Fibroblast of lung (primary cell): ENCODE measurements around the gene PIMREG. TPM values are rescaled to one million over a fixed set of nuclear protein-coding genes. Genes with fewer than 3 reads are reported as not detected.

ENCODE experiments used
- DNase-seq, 2 donors: peaks; one replicate each; pipeline versions ENCODE4 v3.0.0 to v3.0.0-alpha.2; 2010; ENCODE audit warnings: low read depth in 2 of 2
- H2AFZ ChIP-seq: 2 replicates; pipeline ENCODE4 v1.5.1; 2012; ENCODE audit warnings: low read length, control low read depth, inconsistent platforms
- H3K27ac ChIP-seq: 2 replicates; pipeline ENCODE4 v1.5.1; 2011; ENCODE audit warnings: low read length, control low read depth; ENCODE audit not compliant: insufficient read depth
- H3K27me3 ChIP-seq: 2 replicates; pipeline ENCODE4 v1.5.1; 2011; ENCODE audit warnings: mild to moderate bottlenecking, low read length; ENCODE audit not compliant: control insufficient read depth, insufficient read depth
- H3K36me3 ChIP-seq: 2 replicates; pipeline ENCODE4 v1.5.1; 2011; ENCODE audit warnings: low read length; ENCODE audit not compliant: control insufficient read depth, insufficient read depth
- H3K4me1 ChIP-seq: 2 replicates; pipeline ENCODE4 v1.5.1; 2011; ENCODE audit warnings: low read length; ENCODE audit not compliant: control insufficient read depth, insufficient read depth; ENCODE audit errors: extremely low read depth
- H3K4me2 ChIP-seq: 2 replicates; pipeline ENCODE4 v1.5.1; 2011; ENCODE audit warnings: low read length, control low read depth; ENCODE audit not compliant: insufficient read depth; ENCODE audit errors: extremely low read depth
- H3K4me3 ChIP-seq, 4 experiments: fragments of 200-600 bp in 1 of 4; sonication (generic) in 1 of 4; replicated peaks in 1 of 4; 2 replicates each; pipeline ENCODE4 v1.5.1; 2011 to 2016; ENCODE audit warnings: low read length in 4 of 4, low read depth in 3 of 4, mild to moderate bottlenecking in 3 of 4, control low read depth in 2 of 4, inconsistent platforms in 1 of 4, mixed read lengths in 1 of 4; ENCODE audit not compliant: insufficient read depth in 1 of 4; ENCODE audit errors: control extremely low read depth in 1 of 4
- H3K79me2 ChIP-seq: 2 replicates; pipeline ENCODE4 v1.5.1; 2012; ENCODE audit warnings: mild to moderate bottlenecking, low read length, inconsistent platforms; ENCODE audit not compliant: control insufficient read depth, insufficient read depth
- H3K9ac ChIP-seq: 2 replicates; pipeline ENCODE4 v1.5.1; 2011; ENCODE audit warnings: mild to moderate bottlenecking, low read length, control low read depth; ENCODE audit not compliant: insufficient read depth
- H3K9me3 ChIP-seq: 2 replicates; pipeline ENCODE4 v1.5.1; 2012; ENCODE audit warnings: low read depth, low read length; ENCODE audit not compliant: control insufficient read depth, insufficient read depth
- H4K20me1 ChIP-seq: 2 replicates; pipeline ENCODE4 v1.5.1; 2011; ENCODE audit warnings: low read length; ENCODE audit not compliant: control insufficient read depth, insufficient read depth; ENCODE audit errors: extremely low read depth
- EZH2 ChIP-seq: IDR thresholded peaks from 2 replicates; pipeline ENCODE4 v1.5.1; 2012; ENCODE audit warnings: low read length, control low read depth, mild to moderate bottlenecking; ENCODE audit errors: missing control alignments
- polyA plus RNA-seq, 2 donors: library from polyadenylated mRNA; depleted of rRNA in 1 of 2; stranded (reverse) in 1 of 2; unstranded in 1 of 2; fragments of >200 nt; gene quantifications; 2 replicates each; pipeline ENCODE4 v1.2.1, GENCODE V29; 2011 to 2012; ENCODE audit warnings: missing spikeins in 1 of 2
- total RNA-seq: library from RNA; depleted of rRNA; stranded (reverse); fragments of >200 nt; gene quantifications from 2 replicates; pipeline ENCODE4 v1.2.1, GENCODE V29; 2014
- TF ChIP-seq, protein P1 (sequence below), 2 donors: IDR thresholded peaks in 1 of 2; conservative IDR thresholded peaks in 1 of 2; 1 replicate in 1 of 2; 2 replicates in 1 of 2; pipeline ENCODE4 v1.5.1; 2011 to 2012; ENCODE audit warnings: low read length in 2 of 2, control low read depth in 1 of 2, inconsistent platforms in 1 of 2, low read depth in 1 of 2, mild to moderate bottlenecking in 1 of 2

PIMREG gene
- total and polyA plus RNA-seq, 2 donors (not counting 1 experiment from before 2014, with no cell fraction given) = 6.5 to 10.6 TPM

DNA sequence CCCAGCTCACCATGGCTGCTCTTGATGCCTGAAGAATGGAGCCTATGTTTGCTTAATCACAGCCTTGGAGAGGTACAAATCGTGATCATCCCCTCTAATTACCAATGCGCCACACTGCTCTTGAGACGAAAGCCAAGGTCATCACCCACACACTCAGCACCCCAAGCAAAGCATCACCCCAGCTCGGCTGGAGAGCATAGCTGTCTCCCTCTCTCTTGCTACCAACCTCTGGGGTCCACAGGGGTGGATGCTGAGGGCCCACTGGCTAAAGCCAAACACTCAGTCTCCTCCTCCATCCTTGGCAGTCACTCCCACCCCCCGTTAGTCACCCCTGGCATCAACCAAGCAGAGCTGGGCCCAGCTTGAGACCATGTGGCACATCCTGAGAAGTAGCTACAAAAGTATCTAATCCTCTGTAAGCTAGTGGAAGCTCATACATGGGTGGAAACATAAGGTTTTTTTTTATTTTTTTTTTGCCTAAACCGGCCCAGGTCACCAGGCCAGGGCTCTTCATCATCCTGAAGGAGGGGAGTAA is 44.8 kb downstream of the PIMREG start:
- no peak overlapping the region for H3K4me2 ChIP-seq
- peaks cover 3% of the 10 kb centered on the region for H3K27me3 ChIP-seq
- no peaks in the 10 kb centered on the region for H3K36me3 ChIP-seq
- no peak for DNase-seq
- H3K4me3 ChIP-seq = no peak overlapping the region
- no peak overlapping the region for H2AFZ ChIP-seq
- no peaks in the 10 kb centered on the region for H3K79me2 ChIP-seq
- no peak overlapping the region for H3K9ac ChIP-seq
- H4K20me1 ChIP-seq = no peaks in the 10 kb centered on the region
- no peaks in the 10 kb centered on the region for H3K9me3 ChIP-seq
- TF ChIP-seq EZH2 = no peak
- TF ChIP-seq, protein P1, sequence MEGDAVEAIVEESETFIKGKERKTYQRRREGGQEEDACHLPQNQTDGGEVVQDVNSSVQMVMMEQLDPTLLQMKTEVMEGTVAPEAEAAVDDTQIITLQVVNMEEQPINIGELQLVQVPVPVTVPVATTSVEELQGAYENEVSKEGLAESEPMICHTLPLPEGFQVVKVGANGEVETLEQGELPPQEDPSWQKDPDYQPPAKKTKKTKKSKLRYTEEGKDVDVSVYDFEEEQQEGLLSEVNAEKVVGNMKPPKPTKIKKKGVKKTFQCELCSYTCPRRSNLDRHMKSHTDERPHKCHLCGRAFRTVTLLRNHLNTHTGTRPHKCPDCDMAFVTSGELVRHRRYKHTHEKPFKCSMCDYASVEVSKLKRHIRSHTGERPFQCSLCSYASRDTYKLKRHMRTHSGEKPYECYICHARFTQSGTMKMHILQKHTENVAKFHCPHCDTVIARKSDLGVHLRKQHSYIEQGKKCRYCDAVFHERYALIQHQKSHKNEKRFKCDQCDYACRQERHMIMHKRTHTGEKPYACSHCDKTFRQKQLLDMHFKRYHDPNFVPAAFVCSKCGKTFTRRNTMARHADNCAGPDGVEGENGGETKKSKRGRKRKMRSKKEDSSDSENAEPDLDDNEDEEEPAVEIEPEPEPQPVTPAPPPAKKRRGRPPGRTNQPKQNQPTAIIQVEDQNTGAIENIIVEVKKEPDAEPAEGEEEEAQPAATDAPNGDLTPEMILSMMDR (conservative IDR thresholded peaks at IDR 0.05 in 1 of 2, IDR thresholded peaks at IDR 0.05 in 1 of 2; ENCODE audit: low read depth in 1 of 2, low read length in 2 of 2) = no peak
- no peaks in the 10 kb centered on the region for H3K4me1 ChIP-seq
- no peak overlapping the region for H3K27ac ChIP-seq

DNA sequence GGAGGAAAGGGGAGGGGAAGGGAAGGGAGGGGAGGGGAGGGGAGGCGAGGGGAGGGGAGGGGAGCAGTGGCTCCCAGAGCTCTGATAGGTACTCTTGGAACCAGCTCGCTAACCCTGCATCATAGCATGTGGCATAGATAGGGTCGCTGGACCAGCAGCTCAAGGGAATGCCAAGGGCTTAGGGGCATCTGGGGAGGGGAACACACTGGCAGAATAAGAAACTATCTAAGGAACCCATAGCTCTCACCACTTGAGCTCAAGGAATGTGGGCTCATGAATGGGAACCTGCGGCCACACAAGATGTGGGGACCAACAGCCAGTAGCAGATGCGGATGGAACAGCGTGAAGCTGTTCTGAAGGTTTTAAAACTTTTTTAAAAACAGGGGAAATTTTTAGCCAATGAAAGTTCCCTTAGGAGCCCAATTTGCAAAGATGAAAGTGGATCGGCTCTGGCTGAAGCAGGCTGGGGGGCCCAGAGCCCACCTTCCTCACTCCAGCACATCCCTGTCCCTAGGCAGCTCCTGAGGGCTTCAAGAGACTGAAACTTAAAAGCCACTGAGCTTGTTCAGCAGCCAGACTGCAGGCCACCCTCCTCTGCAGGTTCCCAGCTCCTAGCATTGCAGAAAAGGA is 46.9 kb downstream of the PIMREG start:
- DNase-seq = no peak
- no peak overlapping the region for H3K4me2 ChIP-seq
- TF ChIP-seq EZH2 = no peak
- TF ChIP-seq, protein P1 (conservative IDR thresholded peaks at IDR 0.05 in 1 of 2, IDR thresholded peaks at IDR 0.05 in 1 of 2; ENCODE audit: low read depth in 1 of 2, low read length in 2 of 2) = no peak
- H4K20me1 ChIP-seq = no peaks in the 10 kb centered on the region
- no peaks in the 10 kb centered on the region for H3K9me3 ChIP-seq
- H3K4me3 ChIP-seq = no peak overlapping the region
- H3K9ac ChIP-seq = no peak overlapping the region
- H2AFZ ChIP-seq = no peak overlapping the region
- H3K4me1 ChIP-seq = no peaks in the 10 kb centered on the region
- H3K27me3 ChIP-seq = peaks cover 10% of the 10 kb centered on the region
- no peaks in the 10 kb centered on the region for H3K79me2 ChIP-seq
- H3K27ac ChIP-seq = no peak overlapping the region
- H3K36me3 ChIP-seq = no peaks in the 10 kb centered on the region

DNA sequence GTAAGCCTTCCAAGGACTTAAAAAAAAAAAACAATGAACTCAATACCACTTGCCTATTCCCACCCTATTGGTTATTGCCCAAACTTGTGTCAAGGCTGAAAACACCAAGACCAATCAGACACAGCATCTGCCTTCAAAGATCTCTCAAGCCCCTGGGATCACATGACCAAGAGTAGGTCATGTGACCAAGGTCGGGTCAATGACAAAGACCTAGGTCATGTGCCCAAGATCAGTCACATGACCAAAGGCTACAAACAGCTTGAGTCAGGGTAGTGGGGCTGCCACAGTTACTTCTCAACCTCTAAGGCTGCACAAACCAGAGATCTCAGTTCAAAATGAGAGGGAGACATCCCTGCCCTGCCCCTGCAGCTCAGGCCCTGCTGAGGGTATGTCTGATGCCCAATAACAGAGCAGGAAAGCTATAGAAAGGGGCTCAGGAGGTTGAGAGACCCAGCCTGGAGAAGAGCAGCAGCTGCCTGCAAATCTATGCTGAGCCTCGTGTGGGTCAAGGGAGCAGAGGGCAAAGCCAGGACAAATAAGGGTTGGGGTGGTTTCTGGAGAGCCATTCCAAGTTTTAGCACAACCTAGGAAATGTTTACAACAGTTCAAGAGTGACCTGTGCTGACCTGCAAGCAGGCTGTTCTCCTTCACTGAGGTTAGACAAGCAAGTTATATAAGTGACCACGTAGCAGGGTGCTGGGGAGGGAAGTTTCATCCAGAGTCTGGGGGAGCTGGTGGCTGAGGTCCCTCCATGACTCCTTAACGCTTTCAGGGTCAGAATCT is 48.8 kb downstream of the PIMREG start:
- TF ChIP-seq, protein P1 (conservative IDR thresholded peaks at IDR 0.05 in 1 of 2, IDR thresholded peaks at IDR 0.05 in 1 of 2; ENCODE audit: low read depth in 1 of 2, low read length in 2 of 2) = no peak
- TF ChIP-seq EZH2 = no peak
- H3K4me3 ChIP-seq = no peak overlapping the region
- H3K4me1 ChIP-seq = no peaks in the 10 kb centered on the region
- no peak overlapping the region for H3K27ac ChIP-seq
- H4K20me1 ChIP-seq = no peaks in the 10 kb centered on the region
- H3K4me2 ChIP-seq = no peak overlapping the region
- peaks cover 16% of the 10 kb centered on the region for H3K27me3 ChIP-seq
- H3K36me3 ChIP-seq = no peaks in the 10 kb centered on the region
- no peaks in the 10 kb centered on the region for H3K79me2 ChIP-seq
- no peaks in the 10 kb centered on the region for H3K9me3 ChIP-seq
- H3K9ac ChIP-seq = no peak overlapping the region
- no peak for DNase-seq
- no peak overlapping the region for H2AFZ ChIP-seq
